ENCODE measurements around the gene DNAJB8. TPM values are rescaled to one million over a fixed set of nuclear protein-coding genes. Genes with fewer than 3 reads are reported as not detected.

Gene DNAJB8
- total RNA-seq, 1 donor, result not detected

DNA sequence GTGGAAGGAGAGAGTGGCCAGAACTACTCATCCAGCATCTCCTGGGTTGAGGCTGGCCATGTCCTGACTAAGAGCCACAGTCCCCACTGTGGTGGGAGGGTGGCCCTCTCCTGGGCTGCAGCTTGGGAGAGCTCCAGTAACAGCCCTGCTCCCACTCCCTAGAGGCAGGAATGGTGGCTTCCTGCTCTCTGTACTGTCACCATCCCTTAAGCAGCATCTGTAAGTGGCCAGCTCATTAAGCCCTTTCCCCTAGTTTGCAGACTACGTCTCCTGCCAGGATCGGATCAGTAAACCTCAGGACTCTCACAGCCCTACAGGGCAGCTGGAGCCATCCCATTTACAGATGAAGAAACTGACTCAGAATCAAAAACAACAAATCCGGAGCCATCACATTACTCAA lies 30.5 kb downstream of the DNAJB8 start:
- Histone ChIP-seq H3K9me3 (ENCODE audit: low read depth, low read length) (no peaks in the 10 kb centered on the region), H3K4me1 (ENCODE audit: insufficient read depth, low read length) (no peaks in the 10 kb centered on the region), H3K79me2 (ENCODE audit: insufficient read depth, low read length) (no peaks in the 10 kb centered on the region), H3K4me2 (ENCODE audit: insufficient read depth, low read length) (no peak overlapping the region), H3K36me3 (ENCODE audit: insufficient read depth, low read length) (no peaks in the 10 kb centered on the region), H4K20me1 (ENCODE audit: insufficient read depth, low read length) (no peaks in the 10 kb centered on the region), H3K27ac (ENCODE audit: low read depth, low read length) (no peak overlapping the region), H3K27me3 (ENCODE audit: insufficient read depth, low read length) (peaks cover 48% of the 10 kb centered on the region), H3K4me3 (ENCODE audit: insufficient read depth, low read length) (no peak overlapping the region), H2AFZ (ENCODE audit: low read length) (no peak overlapping the region)
- TF ChIP-seq, protein P1, sequence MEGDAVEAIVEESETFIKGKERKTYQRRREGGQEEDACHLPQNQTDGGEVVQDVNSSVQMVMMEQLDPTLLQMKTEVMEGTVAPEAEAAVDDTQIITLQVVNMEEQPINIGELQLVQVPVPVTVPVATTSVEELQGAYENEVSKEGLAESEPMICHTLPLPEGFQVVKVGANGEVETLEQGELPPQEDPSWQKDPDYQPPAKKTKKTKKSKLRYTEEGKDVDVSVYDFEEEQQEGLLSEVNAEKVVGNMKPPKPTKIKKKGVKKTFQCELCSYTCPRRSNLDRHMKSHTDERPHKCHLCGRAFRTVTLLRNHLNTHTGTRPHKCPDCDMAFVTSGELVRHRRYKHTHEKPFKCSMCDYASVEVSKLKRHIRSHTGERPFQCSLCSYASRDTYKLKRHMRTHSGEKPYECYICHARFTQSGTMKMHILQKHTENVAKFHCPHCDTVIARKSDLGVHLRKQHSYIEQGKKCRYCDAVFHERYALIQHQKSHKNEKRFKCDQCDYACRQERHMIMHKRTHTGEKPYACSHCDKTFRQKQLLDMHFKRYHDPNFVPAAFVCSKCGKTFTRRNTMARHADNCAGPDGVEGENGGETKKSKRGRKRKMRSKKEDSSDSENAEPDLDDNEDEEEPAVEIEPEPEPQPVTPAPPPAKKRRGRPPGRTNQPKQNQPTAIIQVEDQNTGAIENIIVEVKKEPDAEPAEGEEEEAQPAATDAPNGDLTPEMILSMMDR (IDR thresholded peaks at IDR 0.05; ENCODE audit: extremely low read depth, low read depth, low read length), result no peak
- no peak for DNase-seq (ENCODE audit: insufficient read length, low spot score, missing footprints)

DNA sequence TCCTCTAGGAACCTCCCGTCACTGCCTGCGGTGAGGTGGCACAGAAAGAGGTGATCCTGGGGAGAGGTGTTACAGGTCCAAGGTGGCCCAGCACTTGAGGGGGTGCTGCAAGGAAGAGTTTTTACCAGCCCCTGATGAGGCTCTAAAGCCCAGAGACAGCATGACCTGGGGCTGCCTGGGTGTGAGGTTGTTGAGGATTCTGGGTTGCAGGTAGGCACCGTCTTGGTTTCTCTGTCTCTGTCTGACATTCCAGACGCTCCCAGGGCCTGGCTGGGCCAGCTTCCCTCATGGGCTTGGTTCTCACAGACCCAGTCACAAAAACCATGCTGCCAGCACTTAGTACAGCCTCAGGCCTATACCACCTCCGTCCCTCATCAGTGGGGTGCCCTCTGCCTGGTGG lies 31.1 kb downstream of the DNAJB8 start:
- Histone ChIP-seq H3K4me1 (ENCODE audit: insufficient read depth, low read length) (no peaks in the 10 kb centered on the region), H3K4me2 (ENCODE audit: insufficient read depth, low read length) (no peak overlapping the region), H3K79me2 (ENCODE audit: insufficient read depth, low read length) (no peaks in the 10 kb centered on the region), H3K27me3 (ENCODE audit: insufficient read depth, low read length) (peaks cover 54% of the 10 kb centered on the region), H3K27ac (ENCODE audit: low read depth, low read length) (no peak overlapping the region), H4K20me1 (ENCODE audit: insufficient read depth, low read length) (no peaks in the 10 kb centered on the region), H3K4me3 (ENCODE audit: insufficient read depth, low read length) (no peak overlapping the region), H3K9me3 (ENCODE audit: low read depth, low read length) (no peaks in the 10 kb centered on the region), H2AFZ (ENCODE audit: low read length) (no peak overlapping the region), H3K36me3 (ENCODE audit: insufficient read depth, low read length) (no peaks in the 10 kb centered on the region)
- DNase-seq (ENCODE audit: insufficient read length, low spot score, missing footprints), result no peak
- TF ChIP-seq, protein P1 (IDR thresholded peaks at IDR 0.05; ENCODE audit: extremely low read depth, low read depth, low read length), result no peak

DNA sequence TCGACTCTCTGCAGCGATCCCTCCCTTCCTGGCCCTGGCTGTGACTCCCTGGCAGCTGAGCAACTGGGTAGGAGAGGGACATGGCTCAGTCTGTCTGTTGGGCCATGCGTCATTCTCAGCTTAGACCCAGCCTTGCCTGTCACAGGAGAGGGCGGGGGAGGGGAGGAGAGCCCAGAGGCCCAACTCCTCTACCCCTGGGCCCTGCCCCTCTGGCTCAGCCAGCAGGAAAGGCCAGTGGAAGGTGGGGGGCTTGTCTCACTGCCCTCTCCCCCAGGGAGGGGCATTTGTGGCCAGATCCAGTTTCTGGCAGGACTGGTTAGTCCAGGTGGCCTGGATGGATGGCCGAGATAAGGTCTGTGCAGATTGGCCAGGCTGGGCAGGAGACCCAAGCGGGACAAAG lies 31.6 kb downstream of the DNAJB8 start:
- H3K4me3 ChIP-seq (ENCODE audit: insufficient read depth, low read length), result no peak overlapping the region
- H2AFZ ChIP-seq (ENCODE audit: low read length), result no peak overlapping the region
- H4K20me1 ChIP-seq (ENCODE audit: insufficient read depth, low read length), result no peaks in the 10 kb centered on the region
- H3K4me2 ChIP-seq (ENCODE audit: insufficient read depth, low read length), result no peak overlapping the region
- H3K27me3 ChIP-seq (ENCODE audit: insufficient read depth, low read length), result peaks cover 55% of the 10 kb centered on the region
- no peak for DNase-seq (ENCODE audit: insufficient read length, low spot score, missing footprints)
- no peaks in the 10 kb centered on the region for H3K79me2 ChIP-seq (ENCODE audit: insufficient read depth, low read length)
- H3K36me3 ChIP-seq (ENCODE audit: insufficient read depth, low read length), result no peaks in the 10 kb centered on the region
- TF ChIP-seq, protein P1 (IDR thresholded peaks at IDR 0.05; ENCODE audit: extremely low read depth, low read depth, low read length), result no peak
- H3K9me3 ChIP-seq (ENCODE audit: low read depth, low read length), result no peaks in the 10 kb centered on the region
- no peak overlapping the region for H3K27ac ChIP-seq (ENCODE audit: low read depth, low read length)
- no peaks in the 10 kb centered on the region for H3K4me1 ChIP-seq (ENCODE audit: insufficient read depth, low read length)

DNA sequence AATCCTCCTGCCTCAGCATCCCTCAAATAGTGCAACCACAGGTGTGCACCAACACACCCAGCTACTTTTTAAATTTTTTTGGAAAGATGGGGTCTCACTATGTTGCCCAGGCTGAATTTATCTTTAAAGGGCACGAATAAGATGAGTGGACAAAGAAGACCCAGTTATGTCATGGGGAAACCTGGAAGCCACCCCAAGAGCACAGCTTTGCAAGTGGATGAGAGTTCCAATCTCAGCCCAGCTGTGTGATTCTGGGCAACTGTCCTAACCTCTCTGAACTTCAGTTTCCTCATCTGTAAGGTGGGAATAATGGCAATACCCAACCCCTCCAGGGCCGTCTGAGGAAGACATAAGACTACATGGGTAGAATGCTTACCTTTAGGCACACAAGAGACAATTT lies 32.2 kb downstream of the DNAJB8 start:
- H3K79me2 ChIP-seq (ENCODE audit: insufficient read depth, low read length), result no peaks in the 10 kb centered on the region
- H3K36me3 ChIP-seq (ENCODE audit: insufficient read depth, low read length), result no peaks in the 10 kb centered on the region
- no peak for DNase-seq (ENCODE audit: insufficient read length, low spot score, missing footprints)
- no peaks in the 10 kb centered on the region for H4K20me1 ChIP-seq (ENCODE audit: insufficient read depth, low read length)
- H3K9me3 ChIP-seq (ENCODE audit: low read depth, low read length), result no peaks in the 10 kb centered on the region
- H3K27ac ChIP-seq (ENCODE audit: low read depth, low read length), result no peak overlapping the region
- no peak overlapping the region for H3K4me2 ChIP-seq (ENCODE audit: insufficient read depth, low read length)
- H3K27me3 ChIP-seq (ENCODE audit: insufficient read depth, low read length), result peaks cover 50% of the 10 kb centered on the region
- H3K4me3 ChIP-seq (ENCODE audit: insufficient read depth, low read length), result no peak overlapping the region
- TF ChIP-seq, protein P1 (IDR thresholded peaks at IDR 0.05; ENCODE audit: extremely low read depth, low read depth, low read length), result no peak
- no peaks in the 10 kb centered on the region for H3K4me1 ChIP-seq (ENCODE audit: insufficient read depth, low read length)
- H2AFZ ChIP-seq (ENCODE audit: low read length), result no peak overlapping the region
